Caco-2 (cell line): ENCODE results near the gene LHFPL3. TPM values are rescaled to one million over a fixed set of nuclear protein-coding genes. Genes with fewer than 3 reads are reported as not detected.

Source experiments
- BruUV-seq: library from RNA; stranded (reverse); fragments of 400-500 nt; replicated peaks from 2 replicates; lab custom pipeline; 2021; lab: Mats Ljungman, UMichigan
- CTCF ChIA-PET: fragments of 300-600 bp; sonication (Branson Sonifier 250); formaldehyde crosslinking; loops from one replicate; lab custom pipeline; 2022; ENCODE audit warnings: antibody characterized with exemption; lab: Charles Lee
- POLR2A ChIA-PET: fragments of 300-600 bp; sonication (Branson Sonifier 250); formaldehyde crosslinking; loops from one replicate; lab custom pipeline; 2022; ENCODE audit warnings: antibody characterized with exemption; lab: Charles Lee
- DNase-seq, 2 experiments: peaks; one replicate each; pipeline versions ENCODE4 v3.0.0 to v3.0.0-alpha.2; 2020 to 2022
- H3K27me3 ChIP-seq: replicated peaks from 2 replicates; pipeline ENCODE4 v1.6.0; 2011; ENCODE audit warnings: low read length; ENCODE audit not compliant: control insufficient read depth, insufficient read depth
- H3K36me3 ChIP-seq: 2 replicates; pipeline ENCODE4 v1.5.1; 2011; ENCODE audit warnings: low read length; ENCODE audit not compliant: control insufficient read depth, insufficient read depth
- H3K4me1 ChIP-seq: fragments of 250-450 bp; sonication (Bioruptor Pico); 2 replicates; pipeline ENCODE4 v1.5.1; 2020; ENCODE audit warnings: mild to moderate bottlenecking
- H3K4me3 ChIP-seq: 2 replicates; pipeline ENCODE4 v1.5.1; 2011; ENCODE audit warnings: low read depth, mild to moderate bottlenecking, control low read depth, low read length
- H3K9me3 ChIP-seq: fragments of 250-450 bp; sonication (Bioruptor Pico); 2 replicates; pipeline ENCODE4 v1.5.1; 2020; ENCODE audit warnings: mild to moderate bottlenecking, moderate library complexity
- H3K27ac Mint-ChIP-seq: one replicate; pipeline ENCODE4 v1.8.0; 2022; ENCODE audit warnings: mixed read lengths; ENCODE audit not compliant: unreplicated experiment
- H3K27me3 Mint-ChIP-seq: one replicate; pipeline ENCODE4 v1.8.0; 2022; ENCODE audit warnings: mixed read lengths; ENCODE audit not compliant: insufficient read depth, unreplicated experiment
- H3K36me3 Mint-ChIP-seq: one replicate; pipeline ENCODE4 v1.8.0; 2022; ENCODE audit warnings: mild to moderate bottlenecking, mixed read lengths; ENCODE audit not compliant: insufficient read depth, unreplicated experiment
- H3K4me1 Mint-ChIP-seq: one replicate; pipeline ENCODE4 v1.8.0; 2022; ENCODE audit warnings: low read depth, mixed read lengths; ENCODE audit not compliant: unreplicated experiment
- H3K4me3 Mint-ChIP-seq: one replicate; pipeline ENCODE4 v1.8.0; 2022; ENCODE audit warnings: mild to moderate bottlenecking, moderate library complexity, mixed read lengths; ENCODE audit not compliant: unreplicated experiment
- H3K9me3 Mint-ChIP-seq: one replicate; pipeline ENCODE4 v1.8.0; 2022; ENCODE audit warnings: mixed read lengths; ENCODE audit not compliant: unreplicated experiment
- intact Hi-C: fragments of 100-400 bp; cut with micrococcal nuclease; formaldehyde crosslinking; loops from one replicate; pipeline ENCODE4 v1.10.0; 2022; ENCODE audit not compliant: unreplicated experiment
- total RNA-seq: library from RNA; stranded (reverse); gene quantifications from 2 replicates; pipeline ENCODE4 v1.2.3, GENCODE V29; 2022
- TF ChIP-seq, protein P1 (sequence below), 2 experiments: fragments of 200-600 bp in 1 of 2; IDR thresholded peaks; 1 replicate in 1 of 2; 2 replicates in 1 of 2; pipeline versions ENCODE4 v1.5.1 to v1.8.0; 2011 to 2022; ENCODE audit warnings: antibody characterized with exemption in 1 of 2, control low read depth in 1 of 2, inconsistent platforms in 1 of 2, low read depth in 1 of 2, low read length in 1 of 2, mild to moderate bottlenecking in 1 of 2, moderate library complexity in 1 of 2; ENCODE audit not compliant: insufficient read depth in 1 of 2, severe bottlenecking in 1 of 2, unreplicated experiment in 1 of 2

LHFPL3 gene
- total RNA-seq, 1 experiment from 2014 or later, result not detected

- no peak overlapping the region for H3K27ac Mint-ChIP-seq
- H3K27me3 Mint-ChIP-seq, result peaks cover 9% of the 10 kb centered on the region
- Histone ChIP-seq H3K36me3 (no peaks in the 10 kb centered on the region), H3K4me1 (no peaks in the 10 kb centered on the region), H3K9me3 (no peaks in the 10 kb centered on the region), H3K27me3 (no peaks in the 10 kb centered on the region), H3K4me3 (no peak overlapping the region)
- H3K4me3 Mint-ChIP-seq, result no peak overlapping the region
- TF ChIP-seq, protein P1, sequence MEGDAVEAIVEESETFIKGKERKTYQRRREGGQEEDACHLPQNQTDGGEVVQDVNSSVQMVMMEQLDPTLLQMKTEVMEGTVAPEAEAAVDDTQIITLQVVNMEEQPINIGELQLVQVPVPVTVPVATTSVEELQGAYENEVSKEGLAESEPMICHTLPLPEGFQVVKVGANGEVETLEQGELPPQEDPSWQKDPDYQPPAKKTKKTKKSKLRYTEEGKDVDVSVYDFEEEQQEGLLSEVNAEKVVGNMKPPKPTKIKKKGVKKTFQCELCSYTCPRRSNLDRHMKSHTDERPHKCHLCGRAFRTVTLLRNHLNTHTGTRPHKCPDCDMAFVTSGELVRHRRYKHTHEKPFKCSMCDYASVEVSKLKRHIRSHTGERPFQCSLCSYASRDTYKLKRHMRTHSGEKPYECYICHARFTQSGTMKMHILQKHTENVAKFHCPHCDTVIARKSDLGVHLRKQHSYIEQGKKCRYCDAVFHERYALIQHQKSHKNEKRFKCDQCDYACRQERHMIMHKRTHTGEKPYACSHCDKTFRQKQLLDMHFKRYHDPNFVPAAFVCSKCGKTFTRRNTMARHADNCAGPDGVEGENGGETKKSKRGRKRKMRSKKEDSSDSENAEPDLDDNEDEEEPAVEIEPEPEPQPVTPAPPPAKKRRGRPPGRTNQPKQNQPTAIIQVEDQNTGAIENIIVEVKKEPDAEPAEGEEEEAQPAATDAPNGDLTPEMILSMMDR (IDR thresholded peaks at IDR 0.05; ENCODE audit: insufficient read depth in 1 of 2, low read depth in 1 of 2, low read length in 1 of 2, severe bottlenecking in 1 of 2, unreplicated experiment in 1 of 2), result no peak
- no peaks in the 10 kb centered on the region for H3K9me3 Mint-ChIP-seq
- H3K4me1 Mint-ChIP-seq, result no peaks in the 10 kb centered on the region
- H3K36me3 Mint-ChIP-seq, result no peaks in the 10 kb centered on the region
- POLR2A ChIA-PET, result no interaction called here
- CTCF ChIA-PET, result no interaction called here
- intact Hi-C loops, result no loop called here
- BruUV-seq, result no TSS peak
- DNase-seq, result no peak
Observed at GRCh38 chr7:104395162-104395561, 66.8 kb downstream of the LHFPL3 start.

- Histone ChIP-seq H3K4me3 (no peak overlapping the region), H3K27me3 (no peaks in the 10 kb centered on the region), H3K9me3 (no peaks in the 10 kb centered on the region), H3K36me3 (no peaks in the 10 kb centered on the region), H3K4me1 (no peaks in the 10 kb centered on the region)
- Mint-ChIP-seq H3K27ac (no peak overlapping the region), H3K4me3 (no peak overlapping the region), H3K4me1 (no peaks in the 10 kb centered on the region), H3K36me3 (no peaks in the 10 kb centered on the region), H3K27me3 (peaks cover 11% of the 10 kb centered on the region), H3K9me3 (no peaks in the 10 kb centered on the region)
- TF ChIP-seq, protein P1 (IDR thresholded peaks at IDR 0.05; ENCODE audit: insufficient read depth in 1 of 2, low read depth in 1 of 2, low read length in 1 of 2, severe bottlenecking in 1 of 2, unreplicated experiment in 1 of 2), result no peak
- no peak for DNase-seq
- intact Hi-C loops, result no loop called here
- no TSS peak for BruUV-seq
- CTCF ChIA-PET, result no interaction called here
- POLR2A ChIA-PET, result no interaction called here
Observed at GRCh38 chr7:104397442-104397841, 69.0 kb downstream of the LHFPL3 start.

DNA sequence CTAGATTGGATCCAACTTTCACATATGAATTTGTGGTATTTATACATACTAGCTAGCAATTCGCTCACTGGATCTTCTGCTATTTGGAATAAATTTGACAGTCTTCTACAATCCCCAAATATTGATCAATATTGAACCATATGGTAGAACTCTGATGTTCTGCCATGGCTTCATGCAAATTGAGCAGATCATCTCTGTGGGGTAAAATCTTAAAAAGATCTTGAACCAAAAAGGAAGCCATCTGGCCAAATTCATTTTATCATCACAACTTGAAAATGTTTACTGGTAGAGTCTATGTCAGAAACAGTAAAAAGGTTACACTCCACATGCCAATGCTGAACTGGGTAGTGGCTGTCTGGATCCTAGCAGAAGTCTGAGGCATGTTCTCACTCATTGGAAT lies 80.0 kb downstream of the LHFPL3 start:
- H3K9me3 Mint-ChIP-seq, result no peaks in the 10 kb centered on the region
- H3K4me1 Mint-ChIP-seq, result no peaks in the 10 kb centered on the region
- H3K4me3 Mint-ChIP-seq, result no peak overlapping the region
- no peak overlapping the region for H3K27ac Mint-ChIP-seq
- POLR2A ChIA-PET, result no interaction called here
- intact Hi-C loops, result no loop called here
- peaks cover 11% of the 10 kb centered on the region for H3K27me3 Mint-ChIP-seq
- H3K4me1 ChIP-seq, result no peaks in the 10 kb centered on the region
- no peaks in the 10 kb centered on the region for H3K27me3 ChIP-seq
- no peaks in the 10 kb centered on the region for H3K36me3 ChIP-seq
- CTCF ChIA-PET, result no interaction called here
- TF ChIP-seq, protein P1 (IDR thresholded peaks at IDR 0.05; ENCODE audit: insufficient read depth in 1 of 2, low read depth in 1 of 2, low read length in 1 of 2, severe bottlenecking in 1 of 2, unreplicated experiment in 1 of 2), result no peak
- H3K36me3 Mint-ChIP-seq, result no peaks in the 10 kb centered on the region
- no peak overlapping the region for H3K4me3 ChIP-seq
- no peak for DNase-seq
- no TSS peak for BruUV-seq
- no peaks in the 10 kb centered on the region for H3K9me3 ChIP-seq
